HCT116 (cell line): ENCODE data around the gene SLC39A5.

Experiments used
- CEBPB ChIP-seq: IDR thresholded peaks from 2 replicates; pipeline ENCODE4 v1.6.1; 2012; ENCODE audit warnings: low read depth
- POLR2A ChIP-seq: IDR thresholded peaks from 2 replicates; pipeline ENCODE4 v1.7.0; 2011; ENCODE audit warnings: borderline replicate concordance; ENCODE audit not compliant: insufficient read depth, insufficient read length; ENCODE audit errors: extremely low read depth
- POLR2AphosphoS5 ChIP-seq: IDR thresholded peaks from 2 replicates; pipeline ENCODE4 v1.6.1; 2011; ENCODE audit warnings: mild to moderate bottlenecking, low read depth, low read length, moderate library complexity
- RAD21 ChIP-seq: IDR thresholded peaks from 2 replicates; pipeline ENCODE4 v1.6.1; 2012; ENCODE audit warnings: low read depth, mild to moderate bottlenecking
- SIN3A ChIP-seq: IDR thresholded peaks from 2 replicates; pipeline ENCODE4 v1.6.1; 2012; ENCODE audit warnings: low read depth
- SRF ChIP-seq: IDR thresholded peaks from 2 replicates; pipeline ENCODE4 v1.6.1; 2012; ENCODE audit warnings: low read depth
- ZNF274 ChIP-seq: fragments of 200-500 bp; sonication (Bioruptor generic); IDR thresholded peaks from 2 replicates; pipeline ENCODE4 v1.6.1; 2014; ENCODE audit warnings: mild to moderate bottlenecking, low read depth, low read length, inconsistent platforms
- TF ChIP-seq, protein P1 (sequence below), 3 experiments: fragments of 200-600 bp in 1 of 3; sonication (generic) in 1 of 3; IDR thresholded peaks in 2 of 3; conservative IDR thresholded peaks in 1 of 3; 2 replicates each; pipeline ENCODE4 v1.5.1; 2012 to 2017; ENCODE audit warnings: low read depth in 2 of 3, low read length in 2 of 3, antibody characterized with exemption in 1 of 3, borderline replicate concordance in 1 of 3, control low read depth in 1 of 3, mild to moderate bottlenecking in 1 of 3, mixed read lengths in 1 of 3, mixed run types in 1 of 3, moderate library complexity in 1 of 3; ENCODE audit not compliant: insufficient read depth in 1 of 3
- TF ChIP-seq, protein P2 (sequence below): IDR thresholded peaks from 2 replicates; pipeline ENCODE4 v1.6.1; 2012

DNA sequence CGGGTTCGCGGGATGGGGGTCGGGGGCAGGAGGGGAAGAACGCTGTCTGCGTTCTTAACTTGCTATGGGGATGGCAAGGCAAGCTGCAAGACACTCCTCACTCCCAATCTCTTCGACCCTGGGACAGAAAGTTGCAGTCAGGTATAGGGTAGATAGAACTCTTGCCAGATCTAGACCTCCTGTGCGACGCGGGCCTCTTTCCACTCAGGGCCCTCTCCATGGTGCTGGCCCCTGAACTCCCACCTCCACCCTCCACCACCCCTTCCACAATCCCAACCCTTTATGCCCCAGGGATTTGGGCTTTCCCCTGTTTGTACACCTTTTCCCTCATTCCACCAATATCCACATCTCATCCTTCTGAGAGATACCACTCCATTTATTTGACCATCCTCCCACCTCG, 4.9 kb upstream of the SLC39A5 start:
- TF ChIP-seq, protein P1, sequence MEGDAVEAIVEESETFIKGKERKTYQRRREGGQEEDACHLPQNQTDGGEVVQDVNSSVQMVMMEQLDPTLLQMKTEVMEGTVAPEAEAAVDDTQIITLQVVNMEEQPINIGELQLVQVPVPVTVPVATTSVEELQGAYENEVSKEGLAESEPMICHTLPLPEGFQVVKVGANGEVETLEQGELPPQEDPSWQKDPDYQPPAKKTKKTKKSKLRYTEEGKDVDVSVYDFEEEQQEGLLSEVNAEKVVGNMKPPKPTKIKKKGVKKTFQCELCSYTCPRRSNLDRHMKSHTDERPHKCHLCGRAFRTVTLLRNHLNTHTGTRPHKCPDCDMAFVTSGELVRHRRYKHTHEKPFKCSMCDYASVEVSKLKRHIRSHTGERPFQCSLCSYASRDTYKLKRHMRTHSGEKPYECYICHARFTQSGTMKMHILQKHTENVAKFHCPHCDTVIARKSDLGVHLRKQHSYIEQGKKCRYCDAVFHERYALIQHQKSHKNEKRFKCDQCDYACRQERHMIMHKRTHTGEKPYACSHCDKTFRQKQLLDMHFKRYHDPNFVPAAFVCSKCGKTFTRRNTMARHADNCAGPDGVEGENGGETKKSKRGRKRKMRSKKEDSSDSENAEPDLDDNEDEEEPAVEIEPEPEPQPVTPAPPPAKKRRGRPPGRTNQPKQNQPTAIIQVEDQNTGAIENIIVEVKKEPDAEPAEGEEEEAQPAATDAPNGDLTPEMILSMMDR (IDR thresholded peaks at IDR 0.05 in 2 of 3, conservative IDR thresholded peaks at IDR 0.05 in 1 of 3; ENCODE audit: borderline replicate concordance in 1 of 3, insufficient read depth in 1 of 3, low read depth in 2 of 3, low read length in 2 of 3), result no peak
- TF ChIP-seq POLR2AphosphoS5, result no peak
- TF ChIP-seq SRF, result no peak
- TF ChIP-seq, protein P2, sequence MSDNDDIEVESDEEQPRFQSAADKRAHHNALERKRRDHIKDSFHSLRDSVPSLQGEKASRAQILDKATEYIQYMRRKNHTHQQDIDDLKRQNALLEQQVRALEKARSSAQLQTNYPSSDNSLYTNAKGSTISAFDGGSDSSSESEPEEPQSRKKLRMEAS, result no peak
- TF ChIP-seq POLR2A, result no peak
- no peak for TF ChIP-seq ZNF274
- TF ChIP-seq SIN3A, result no peak
- no peak for TF ChIP-seq RAD21
- TF ChIP-seq CEBPB, result no peak
